Endothelial cell of hepatic sinusoid (primary cell): Measurements from ENCODE around the gene TUBB3.
"Not testable (repeated sequence)": the region's sequence is repeated elsewhere in the genome, so short reads cannot be mapped to it uniquely, and the experiment has no call there.

ENCODE experiments used
- in situ Hi-C: cut with HindIII; loops from 2 replicates; pipeline ENCODE4 v1.10.0; 2017; ENCODE audit warnings: low sequenced_read_pairs

TUBB3 gene

GRCh38 chr16:89900885-89901284, 22.3 kb upstream of the TUBB3 start:
- in situ Hi-C loops: no loop called here

- in situ Hi-C loops: no loop called here
Observed at GRCh38 chr16:89902980-89903379, 20.2 kb upstream of the TUBB3 start.

GRCh38 chr16:89903908-89904515, 19.1 kb upstream of the TUBB3 start:
- in situ Hi-C loops: no loop called here

- in situ Hi-C loops: no loop called here
Observed at GRCh38 chr16:89904606-89905510, 18.3 kb upstream of the TUBB3 start.

- in situ Hi-C loops: no loop called here
Observed at GRCh38 chr16:89905511-89906139, 17.5 kb upstream of the TUBB3 start.

- in situ Hi-C loops: no loop called here
Observed at GRCh38 chr16:89906140-89907025, 16.8 kb upstream of the TUBB3 start.

- in situ Hi-C loops: no loop called here
Observed at GRCh38 chr16:89907055-89907814, 15.9 kb upstream of the TUBB3 start.

GRCh38 chr16:89908236-89908635, 14.9 kb upstream of the TUBB3 start:
- in situ Hi-C loops: no loop called here

- in situ Hi-C loops: no loop called here
Observed at GRCh38 chr16:89909777-89910716, 13.1 kb upstream of the TUBB3 start.

- in situ Hi-C loops: no loop called here
Observed at GRCh38 chr16:89910717-89911354, 12.3 kb upstream of the TUBB3 start.

GRCh38 chr16:89911375-89911774, 11.8 kb upstream of the TUBB3 start:
- in situ Hi-C loops: no loop called here

- in situ Hi-C loops: no loop called here
Observed at GRCh38 chr16:89912143-89912542, 11.0 kb upstream of the TUBB3 start.

GRCh38 chr16:89912627-89913026, 10.5 kb upstream of the TUBB3 start:
- in situ Hi-C loops: no loop called here

- in situ Hi-C loops: no loop called here
Observed at GRCh38 chr16:89913408-89914387, 9.4 kb upstream of the TUBB3 start.

- in situ Hi-C loops: not testable (repeated sequence)
Observed at GRCh38 chr16:89914642-89915285, 8.4 kb upstream of the TUBB3 start.

- in situ Hi-C loops: no loop called here
Observed at GRCh38 chr16:89915303-89916232, 7.6 kb upstream of the TUBB3 start.
